ENCODE results near the gene CXCL14.
"Not testable (repeated sequence)": the region's sequence is repeated elsewhere in the genome, so short reads cannot be mapped to it uniquely, and the experiment has no call there.

The CXCL14 gene

GRCh38 chr5:135541807-135542502 lies 36.8 kb downstream of the CXCL14 start:
- DNase-seq, result no peak

GRCh38 chr5:135539430-135540005 lies 39.3 kb downstream of the CXCL14 start:
- DNase-seq, result no peak

- DNase-seq, result no peak
These were observed 40.5 kb downstream of the CXCL14 start for GRCh38 chr5:135538261-135538660.

- DNase-seq, result no peak
These were observed 41.0 kb downstream of the CXCL14 start for GRCh38 chr5:135537745-135538144.

- DNase-seq, result no peak
These were observed 41.5 kb downstream of the CXCL14 start for GRCh38 chr5:135537271-135537670.

GRCh38 chr5:135535820-135536801 lies 42.7 kb downstream of the CXCL14 start, which contains the start of gene NEUROG1:
NEUROG1 (minus strand) TSS chr5:135535964; CDS start chr5:135535690, 274 bp downstream.
- DNase-seq, result no peak

GRCh38 chr5:135535420-135535819 lies 43.4 kb downstream of the CXCL14 start:
- no peak for DNase-seq

GRCh38 chr5:135534609-135535419 lies 44.0 kb downstream of the CXCL14 start:
- DNase-seq, result no peak

- DNase-seq, result no peak
These were observed 45.0 kb downstream of the CXCL14 start for GRCh38 chr5:135533794-135534193.

- no peak for DNase-seq
These were observed 45.5 kb downstream of the CXCL14 start for GRCh38 chr5:135533334-135533733.

GRCh38 chr5:135529576-135529975 lies 49.2 kb downstream of the CXCL14 start:
- not testable (repeated sequence) for DNase-seq

GRCh38 chr5:135526924-135527323 lies 51.9 kb downstream of the CXCL14 start:
- no peak for DNase-seq

- no peak for DNase-seq
These were observed 56.8 kb downstream of the CXCL14 start for GRCh38 chr5:135521964-135522363.

Data from fibroblast of skin of abdomen (primary cell).